ENCODE results near the gene HMGXB3. TPM values are rescaled to one million over a fixed set of nuclear protein-coding genes. Genes with fewer than 3 reads are reported as not detected.
A peak's percentile ranks its signal among the peaks of the same experiment; 100 is the strongest.

Gene HMGXB3
- total and polyA plus RNA-seq, 8 donors = 27.5 to 53.3 (median 41.7) TPM

GRCh38 chr5:150078802-150079689 lies 78.5 kb downstream of the HMGXB3 start:
- no peaks in the 10 kb centered on the region for H3K9me3 ChIP-seq
- no peak for DNase-seq
- H3K27ac ChIP-seq = no peak overlapping the region
- H3K4me1 ChIP-seq = peaks cover 6 to 24% of the 10 kb centered on the region in 2 donors
- peaks cover 0 to 55% of the 10 kb centered on the region in 2 donors for H3K36me3 ChIP-seq
- H3K27me3 ChIP-seq = no peaks in the 10 kb centered on the region
- no peak overlapping the region for H3K4me3 ChIP-seq
- ATAC-seq = no peak
- intact Hi-C loops (cut with DNase I) = no loop called here
- TF ChIP-seq CTCF (IDR thresholded peaks at IDR 0.05) = no peak

DNA sequence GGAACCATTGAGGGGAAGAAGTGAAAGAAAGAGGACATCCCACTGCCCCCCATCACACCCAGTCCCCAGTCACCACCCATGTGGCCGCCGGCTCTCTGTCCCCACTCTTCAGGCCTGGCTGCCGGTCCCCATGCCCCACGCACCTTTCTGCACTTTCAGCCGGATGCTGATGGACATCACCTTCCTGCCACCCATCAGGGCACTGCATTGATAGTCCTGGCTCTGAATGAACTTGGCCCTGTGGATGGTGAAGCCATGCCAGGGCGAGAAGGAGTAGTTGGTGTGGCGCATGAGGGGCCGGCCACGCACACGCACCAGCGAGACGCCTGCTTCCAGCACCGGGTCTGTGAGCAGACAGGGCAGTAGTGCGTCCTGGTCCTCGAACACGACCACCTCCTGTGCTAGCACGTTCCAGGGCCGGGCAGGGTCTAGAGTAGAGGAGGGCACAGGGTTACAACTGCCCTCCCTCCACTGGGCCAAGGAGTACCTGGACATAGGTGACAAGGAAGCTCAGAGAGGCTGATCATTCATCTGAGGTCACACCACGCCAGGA lies 79.4 kb downstream of the HMGXB3 start:
- peaks cover 0 to 47% of the 10 kb centered on the region in 2 donors for H3K36me3 ChIP-seq
- ATAC-seq = no peak
- DNase-seq = no peak
- peaks cover 6 to 24% of the 10 kb centered on the region in 2 donors for H3K4me1 ChIP-seq
- no peaks in the 10 kb centered on the region for H3K27me3 ChIP-seq
- TF ChIP-seq CTCF (IDR thresholded peaks at IDR 0.05) = no peak
- H3K27ac ChIP-seq = no peak overlapping the region
- H3K9me3 ChIP-seq = no peaks in the 10 kb centered on the region
- H3K4me3 ChIP-seq = no peak overlapping the region
- intact Hi-C loops (cut with DNase I) = no loop called here

DNA sequence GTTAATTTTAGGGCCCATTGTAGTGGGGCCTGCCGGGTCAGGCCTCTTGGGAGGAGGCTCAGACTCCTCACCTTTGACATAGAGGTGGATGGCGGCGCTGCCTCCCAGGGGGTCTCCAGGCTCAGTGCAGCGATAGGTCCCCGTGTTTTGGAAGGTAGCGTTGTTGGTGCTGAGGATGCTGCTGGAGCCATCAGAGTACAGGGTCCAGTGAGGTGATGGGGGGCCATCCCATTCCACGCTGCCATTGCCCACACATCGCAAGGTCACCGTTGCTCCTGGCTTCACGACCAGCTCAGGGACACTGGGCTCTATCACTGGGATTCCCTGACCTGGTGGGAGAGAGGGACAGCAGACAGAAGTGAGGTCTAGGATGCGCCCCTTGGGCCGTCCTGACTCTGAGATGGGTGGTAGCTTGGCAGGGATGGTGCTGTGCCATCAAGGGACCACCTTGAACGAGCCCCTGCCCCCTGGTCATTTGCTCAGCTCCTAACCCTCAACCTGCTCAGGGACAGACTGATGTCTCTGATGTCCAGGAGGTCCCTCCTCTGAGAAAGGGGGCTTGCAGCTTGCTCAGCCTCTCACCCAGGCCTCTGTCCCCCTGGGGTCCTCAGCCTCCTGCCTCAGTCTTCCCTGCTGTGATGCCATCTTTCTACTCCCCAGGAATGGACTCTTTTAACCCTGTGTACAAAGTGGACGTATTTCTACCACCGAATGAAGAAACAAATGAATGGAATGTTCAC lies 80.3 kb downstream of the HMGXB3 start:
- Histone ChIP-seq H3K4me3 (no peak overlapping the region), H3K9me3 (no peaks in the 10 kb centered on the region), H3K27ac (no peak overlapping the region), H3K27me3 (no peaks in the 10 kb centered on the region), H3K4me1 (peaks cover 6 to 24% of the 10 kb centered on the region in 2 donors), H3K36me3 (peaks cover 0 to 38% of the 10 kb centered on the region in 2 donors)
- TF ChIP-seq CTCF (IDR thresholded peaks at IDR 0.05) = no peak
- DNase-seq (no peak), ATAC-seq (no peak)
- intact Hi-C loops (cut with DNase I) = no loop called here

DNA sequence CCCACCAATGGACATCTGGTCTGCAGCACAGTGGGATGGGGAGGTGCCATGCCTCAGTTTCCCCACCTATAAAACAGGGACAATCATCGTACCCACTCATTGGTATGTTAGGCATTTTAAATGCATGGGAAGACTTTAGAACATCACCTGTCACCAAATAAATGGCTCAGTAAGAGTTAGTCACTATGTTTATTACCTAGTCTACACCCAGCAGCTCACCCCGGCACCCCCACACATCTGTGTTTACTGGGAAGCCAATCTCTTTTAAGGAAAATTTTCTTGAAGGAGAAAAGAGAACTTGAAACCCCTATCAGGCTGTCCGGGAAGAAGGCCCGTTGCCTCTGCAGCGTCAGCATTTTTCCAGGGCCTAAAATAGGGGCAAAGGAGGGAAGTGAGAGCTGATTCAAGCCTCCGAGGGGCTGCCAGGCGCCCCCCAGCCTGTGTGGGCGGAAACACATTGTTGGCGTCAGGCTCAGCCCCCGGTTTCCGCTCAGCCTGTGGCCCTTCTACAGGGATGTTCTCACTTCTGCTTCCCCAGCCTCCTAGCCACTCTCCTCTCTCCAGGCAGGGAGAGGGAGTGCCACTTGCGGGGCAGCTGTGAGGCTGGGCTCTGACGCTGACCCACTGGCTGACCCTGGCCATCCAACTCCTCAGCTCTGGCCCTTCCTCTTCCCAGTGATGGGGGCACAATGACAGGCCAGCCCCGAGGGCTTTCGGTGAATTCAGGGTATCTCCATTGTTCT lies 81.2 kb downstream of the HMGXB3 start:
- ATAC-seq (peak; percentile 87), DNase-seq (peak; percentile 27 to 89 (median 74))
- Histone ChIP-seq H3K36me3 (peaks cover 0 to 30% of the 10 kb centered on the region in 2 donors), H3K9me3 (no peaks in the 10 kb centered on the region), H3K4me3 (peak overlapping the region in 1 of 2 donors; percentile 46), H3K27ac (peak overlapping the region in 1 of 2 donors; percentile 68), H3K4me1 (peaks cover 6 to 24% of the 10 kb centered on the region in 2 donors), H3K27me3 (no peaks in the 10 kb centered on the region)
- no peak for TF ChIP-seq CTCF (IDR thresholded peaks at IDR 0.05)
- intact Hi-C loops (cut with DNase I) = no loop called here
